ENCODE results near the gene SLC26A5.

SLC26A5 gene

DNA sequence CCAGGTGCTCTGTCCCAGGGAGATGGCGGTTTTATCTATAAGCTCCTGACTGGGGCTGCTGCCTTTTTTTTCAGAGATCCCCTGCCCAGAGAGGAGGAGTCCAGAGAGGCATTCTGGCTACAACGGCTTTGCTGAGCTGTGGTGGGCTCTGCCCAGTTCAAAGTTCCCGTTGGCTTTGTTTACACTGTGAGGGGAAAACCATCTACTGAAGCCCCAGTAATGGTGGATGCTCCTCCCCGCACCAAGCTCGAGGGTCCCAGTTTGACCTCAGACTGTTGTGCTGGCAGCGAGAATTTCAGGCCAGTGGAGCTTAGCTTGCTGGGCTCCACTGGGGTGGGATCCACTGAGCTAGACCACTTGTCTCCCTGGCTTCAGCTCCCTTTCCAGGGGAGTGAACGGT is 16.4 kb upstream of the SLC26A5 start:
- no peak overlapping the region for H3K4me3 ChIP-seq (ENCODE audit: low read depth, low read length)
- TF ChIP-seq, protein P1, sequence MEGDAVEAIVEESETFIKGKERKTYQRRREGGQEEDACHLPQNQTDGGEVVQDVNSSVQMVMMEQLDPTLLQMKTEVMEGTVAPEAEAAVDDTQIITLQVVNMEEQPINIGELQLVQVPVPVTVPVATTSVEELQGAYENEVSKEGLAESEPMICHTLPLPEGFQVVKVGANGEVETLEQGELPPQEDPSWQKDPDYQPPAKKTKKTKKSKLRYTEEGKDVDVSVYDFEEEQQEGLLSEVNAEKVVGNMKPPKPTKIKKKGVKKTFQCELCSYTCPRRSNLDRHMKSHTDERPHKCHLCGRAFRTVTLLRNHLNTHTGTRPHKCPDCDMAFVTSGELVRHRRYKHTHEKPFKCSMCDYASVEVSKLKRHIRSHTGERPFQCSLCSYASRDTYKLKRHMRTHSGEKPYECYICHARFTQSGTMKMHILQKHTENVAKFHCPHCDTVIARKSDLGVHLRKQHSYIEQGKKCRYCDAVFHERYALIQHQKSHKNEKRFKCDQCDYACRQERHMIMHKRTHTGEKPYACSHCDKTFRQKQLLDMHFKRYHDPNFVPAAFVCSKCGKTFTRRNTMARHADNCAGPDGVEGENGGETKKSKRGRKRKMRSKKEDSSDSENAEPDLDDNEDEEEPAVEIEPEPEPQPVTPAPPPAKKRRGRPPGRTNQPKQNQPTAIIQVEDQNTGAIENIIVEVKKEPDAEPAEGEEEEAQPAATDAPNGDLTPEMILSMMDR (conservative IDR thresholded peaks at IDR 0.05; ENCODE audit: low read depth, low read length) = no peak
- DNase-seq (ENCODE audit: low read depth) = no peak

DNA sequence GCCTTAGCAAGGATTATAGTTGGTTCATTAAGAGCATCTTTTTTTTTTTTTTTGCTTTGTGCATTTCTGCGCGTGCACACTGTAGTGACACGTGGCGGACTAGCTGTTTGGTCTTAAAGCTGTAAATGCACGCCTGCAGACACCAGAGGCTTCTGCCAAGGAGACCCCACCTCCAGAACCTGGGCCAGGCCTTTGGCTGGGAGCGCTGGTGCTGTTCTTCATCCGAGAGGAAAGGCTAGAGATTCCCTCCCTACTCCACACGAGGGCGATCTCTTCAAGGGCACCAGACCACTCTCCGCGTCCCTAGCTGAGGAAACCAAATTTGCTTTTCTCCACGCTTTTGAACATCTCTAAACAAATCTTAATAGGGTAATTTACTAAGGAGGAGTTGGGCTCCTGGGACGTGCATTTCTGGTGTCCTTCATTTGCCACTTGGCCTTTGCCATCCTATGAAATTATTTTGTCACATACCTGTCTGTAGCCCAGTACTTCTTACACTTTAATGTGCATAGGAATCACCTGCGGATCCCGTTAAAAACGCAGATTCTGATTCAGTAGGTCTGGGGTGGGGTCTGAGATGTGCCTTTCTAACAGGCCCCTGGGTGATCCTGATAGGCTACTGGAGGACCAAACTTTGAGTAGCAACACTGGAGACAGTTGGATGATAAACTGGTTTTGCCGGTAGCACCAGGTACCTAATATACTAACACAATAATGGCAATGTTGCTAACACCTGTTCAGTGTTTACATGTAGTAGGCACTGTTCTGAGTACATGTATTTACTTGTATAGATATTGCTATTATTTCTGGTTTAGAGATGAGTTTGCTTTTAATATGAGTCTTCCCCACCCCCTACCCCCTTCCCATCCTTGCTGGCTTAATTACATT is 1.3 kb upstream of the SLC26A5 start:
- no peak overlapping the region for H3K4me3 ChIP-seq (ENCODE audit: low read depth, low read length)
- TF ChIP-seq, protein P1 (conservative IDR thresholded peaks at IDR 0.05; ENCODE audit: low read depth, low read length) = peak; percentile 89
- DNase-seq (ENCODE audit: low read depth) = peak; percentile 70

DNA sequence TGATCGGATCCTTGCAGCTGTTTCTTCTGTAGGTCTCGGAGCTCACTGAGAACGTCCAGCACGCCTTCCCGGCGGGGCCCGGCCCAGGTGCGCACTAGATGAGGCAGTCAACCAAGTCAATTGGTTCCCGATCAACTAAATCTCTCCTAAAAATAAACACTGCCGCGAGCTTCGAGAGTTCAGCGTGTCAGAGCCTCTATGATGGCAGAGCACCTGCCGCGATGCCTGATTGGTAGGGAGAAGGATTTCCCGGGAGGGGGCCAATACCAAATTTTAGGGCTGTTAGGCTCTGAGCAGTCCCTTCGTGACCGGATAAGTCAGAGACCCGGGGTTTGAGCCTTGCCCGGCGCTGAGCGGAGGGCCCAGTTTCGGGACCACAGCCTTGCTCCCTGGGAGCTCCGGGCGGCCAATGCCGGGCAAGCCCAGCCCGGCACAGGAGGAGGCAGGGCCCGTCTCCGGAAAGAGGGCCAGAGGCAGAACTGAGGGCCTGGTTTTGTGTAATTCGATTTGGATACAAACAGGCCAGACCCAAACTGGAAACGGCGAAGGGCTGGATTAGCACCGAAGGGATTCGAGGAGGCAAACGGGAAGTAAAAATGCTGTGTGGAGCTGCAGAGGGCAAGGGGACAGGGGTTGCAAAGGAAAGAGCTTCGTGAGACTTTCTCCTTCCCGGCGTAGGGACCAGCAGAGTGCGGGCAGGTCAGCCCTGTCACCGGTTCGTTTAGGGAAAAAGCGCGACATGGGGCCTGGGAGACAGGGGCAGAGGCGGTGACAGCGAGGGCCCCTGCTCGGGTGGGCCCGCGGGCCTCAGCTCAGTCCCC is 569 bp downstream of the SLC26A5 start:
- TF ChIP-seq, protein P1 (conservative IDR thresholded peaks at IDR 0.05; ENCODE audit: low read depth, low read length) = no peak
- DNase-seq (ENCODE audit: low read depth) = peak; percentile 4

DNA sequence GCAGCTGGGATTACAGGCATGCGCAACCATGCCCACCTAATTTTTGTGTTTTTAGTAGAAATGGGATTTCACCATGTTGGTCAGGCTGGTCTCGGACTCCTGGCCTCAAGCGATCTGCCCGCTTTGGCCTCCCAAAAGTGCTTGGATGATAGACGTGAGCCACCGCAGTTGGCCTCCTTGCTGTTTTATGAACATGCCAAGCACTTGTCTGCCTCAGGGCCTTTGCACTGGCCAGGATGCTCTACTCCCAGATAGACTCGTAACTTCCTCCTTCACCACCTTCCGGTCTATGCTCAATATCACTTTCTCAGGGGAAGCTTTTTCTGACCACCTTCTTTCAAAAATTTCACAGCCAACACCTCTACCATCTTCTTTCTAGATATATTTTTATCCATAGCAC is 6.3 kb downstream of the SLC26A5 start:
- no peak overlapping the region for H3K4me3 ChIP-seq (ENCODE audit: low read depth, low read length)
- TF ChIP-seq, protein P1 (conservative IDR thresholded peaks at IDR 0.05; ENCODE audit: low read depth, low read length) = no peak
- DNase-seq (ENCODE audit: low read depth) = no peak

More for the DNA sequence above, 569 bp downstream of the SLC26A5 start:
- H3K4me3 ChIP-seq (ENCODE audit: low read depth, low read length) = peak overlapping the region; percentile 24

DNA sequence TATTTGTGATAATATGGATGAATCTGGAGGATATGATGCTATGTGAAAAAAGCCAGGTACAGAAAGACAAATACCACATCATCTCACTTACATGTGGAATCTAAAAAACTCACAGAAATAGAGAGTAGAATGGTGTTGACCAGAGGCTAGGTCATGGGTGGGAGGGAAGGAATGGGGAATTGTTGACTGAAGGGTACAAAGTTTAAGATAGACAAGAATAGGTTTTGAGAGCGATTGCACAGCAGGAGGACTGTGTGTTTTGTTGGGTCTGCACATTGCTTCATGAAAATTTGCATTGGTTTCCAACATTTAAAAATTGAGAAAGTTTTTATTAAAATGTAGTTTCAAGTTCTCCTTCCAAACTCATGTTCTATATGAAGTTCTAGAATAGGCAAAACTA is 8.4 kb downstream of the SLC26A5 start:
- TF ChIP-seq, protein P1 (conservative IDR thresholded peaks at IDR 0.05; ENCODE audit: low read depth, low read length) = no peak
- no peak for DNase-seq (ENCODE audit: low read depth)
- no peak overlapping the region for H3K4me3 ChIP-seq (ENCODE audit: low read depth, low read length)

DNA sequence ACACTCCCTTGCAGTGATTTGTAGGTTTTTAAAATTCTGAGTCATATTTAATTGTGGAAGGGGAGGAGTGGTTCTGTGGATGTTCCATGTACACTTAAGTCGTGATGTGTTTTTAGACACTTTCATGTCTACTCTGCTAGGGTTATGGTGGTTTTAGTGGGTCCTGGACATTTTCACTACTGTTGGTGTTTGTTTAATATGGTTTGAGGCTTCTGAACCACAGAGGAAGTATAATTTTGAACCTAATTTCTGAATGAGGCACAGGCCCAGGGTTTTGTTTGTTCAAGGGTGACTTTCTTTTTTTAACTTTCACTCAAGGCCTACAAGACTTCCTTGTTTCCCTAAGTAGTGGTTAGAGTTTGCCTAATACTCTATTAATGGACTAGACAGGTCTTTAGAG is 13.3 kb downstream of the SLC26A5 start:
- no peak overlapping the region for H3K4me3 ChIP-seq (ENCODE audit: low read depth, low read length)
- DNase-seq (ENCODE audit: low read depth) = no peak
- TF ChIP-seq, protein P1 (conservative IDR thresholded peaks at IDR 0.05; ENCODE audit: low read depth, low read length) = no peak
